Lower leg skin (tissue), 3 donors: ENCODE data around the gene CHD5.

Experiments
- CTCF ChIP-seq, 3 donors: fragments of 450-650 bp; IDR thresholded peaks; one replicate each; pipeline ENCODE4 v1.5.1; 2016; ENCODE audit warnings: antibody characterized with exemption in 3 of 3, mild to moderate bottlenecking in 3 of 3, moderate library complexity in 2 of 3
- POLR2A ChIP-seq, 2 donors: fragments of 450-650 bp; IDR thresholded peaks; one replicate each; pipeline ENCODE4 v1.6.1; 2016 to 2017; ENCODE audit warnings: antibody characterized with exemption in 2 of 2, mild to moderate bottlenecking in 1 of 2, moderate library complexity in 1 of 2

- no peak for TF ChIP-seq CTCF (IDR thresholded peaks at IDR 0.05)
- no peak for TF ChIP-seq POLR2A (IDR thresholded peaks at IDR 0.05)
Measured at GRCh38 chr1:6136516-6137220, 43.5 kb downstream of the CHD5 start.
